Activated CD4-positive, alpha-beta T cell treated with anti-CD3 and anti-CD28 coated beads, Interleukin-2, amount 10 ng/mL, durations not matched to agents 7 days and 5 days (primary cell): ENCODE results near the gene NUP210L. TPM values are rescaled to one million over a fixed set of nuclear protein-coding genes. Genes with fewer than 3 reads are reported as not detected.
"Not testable (repeated sequence)": the region's sequence is repeated elsewhere in the genome, so short reads cannot be mapped to it uniquely, and the experiment has no call there.

ENCODE experiments used
- CTCF ChIA-PET: fragments of 350-600 bp; sonication (Branson Sonifier 250); formaldehyde crosslinking; loops from one replicate; lab custom pipeline; 2021; ENCODE audit warnings: antibody characterized with exemption; lab: Charles Lee
- POLR2A ChIA-PET: fragments of 350-600 bp; sonication (Branson Sonifier 250); formaldehyde crosslinking; loops from one replicate; lab custom pipeline; 2021; ENCODE audit warnings: antibody characterized with exemption; lab: Charles Lee
- DNase-seq: peaks from one replicate; pipeline ENCODE4 v3.0.0-alpha.2; 2020
- H3K27ac Mint-ChIP-seq: one replicate; pipeline ENCODE4 v1.8.0; 2021; ENCODE audit warnings: mild to moderate bottlenecking, moderate library complexity, mixed read lengths
- H3K27me3 Mint-ChIP-seq: one replicate; pipeline ENCODE4 v1.8.0; 2021; ENCODE audit warnings: mixed read lengths
- H3K36me3 Mint-ChIP-seq: one replicate; pipeline ENCODE4 v1.8.0; 2021; ENCODE audit warnings: low read depth, mixed read lengths
- H3K4me1 Mint-ChIP-seq: one replicate; pipeline ENCODE4 v1.8.0; 2021; ENCODE audit warnings: mixed read lengths
- H3K4me3 Mint-ChIP-seq: one replicate; pipeline ENCODE4 v1.8.0; 2021; ENCODE audit warnings: mild to moderate bottlenecking, moderate library complexity, mixed read lengths
- H3K9me3 Mint-ChIP-seq: one replicate; pipeline ENCODE4 v1.8.0; 2021; ENCODE audit warnings: mixed read lengths
- total RNA-seq, 2 experiments: library from RNA; stranded (reverse); gene quantifications; one replicate each; pipeline ENCODE4 v1.2.3, GENCODE V29; 2021

NUP210L gene
- total RNA-seq, 2 experiments from 2014 or later = 0.04 to 0.12 TPM

- Mint-ChIP-seq H3K36me3 (peaks cover 94% of the 10 kb centered on the region), H3K9me3 (peaks cover 17% of the 10 kb centered on the region), H3K27me3 (no peaks in the 10 kb centered on the region), H3K4me1 (peaks cover 85% of the 10 kb centered on the region), H3K27ac (peak overlapping the region; percentile 96), H3K4me3 (peak overlapping the region; percentile 70)
- no peak for DNase-seq
- ChIA-PET CTCF (interaction anchor here (0.6 to 2.9 kb wide), 4 partner anchors 14 to 261 kb away, joined by 3 to 8 read pairs (median 4); no protein-coding TSS in a partner anchor), POLR2A (interaction anchor here (1.1 kb wide), 1 partner anchor 169 kb away, joined by 4 read pairs; no protein-coding TSS in a partner anchor)
These were observed 4.7 kb upstream of the NUP210L start for GRCh38 chr1:154159554-154159953.

- Mint-ChIP-seq H3K4me3 (peak overlapping the region; percentile 70), H3K4me1 (peaks cover 86% of the 10 kb centered on the region), H3K36me3 (peaks cover 94% of the 10 kb centered on the region), H3K27me3 (no peaks in the 10 kb centered on the region), H3K9me3 (peaks cover 14% of the 10 kb centered on the region), H3K27ac (peak overlapping the region; percentile 96)
- no peak for DNase-seq
- ChIA-PET CTCF (interaction anchor here (0.6 to 2.9 kb wide), 7 partner anchors 8 to 260 kb away, joined by 3 to 8 read pairs (median 3); no protein-coding TSS in a partner anchor), POLR2A (interaction anchor here (0.7 to 1.4 kb wide), 3 partner anchors 23 to 362 kb away, joined by 3 to 7 read pairs (median 3); no protein-coding TSS in a partner anchor)
These were observed 3.6 kb upstream of the NUP210L start for GRCh38 chr1:154158307-154159125.

- peaks cover 79% of the 10 kb centered on the region for H3K4me1 Mint-ChIP-seq
These were observed 2.8 kb upstream of the NUP210L start for GRCh38 chr1:154157520-154158306.

GRCh38 chr1:154155251-154155650, 378 bp upstream of the NUP210L start:
- no peak for DNase-seq
- peaks cover 67% of the 10 kb centered on the region for H3K36me3 Mint-ChIP-seq
- CTCF ChIA-PET = interaction anchor here (0.7 to 1.4 kb wide), 2 partner anchors 18 to 22 kb away, joined by 3 read pairs; no protein-coding TSS in a partner anchor
- H3K4me1 Mint-ChIP-seq = peaks cover 62% of the 10 kb centered on the region
- POLR2A ChIA-PET = no interaction called here
- H3K27me3 Mint-ChIP-seq = no peaks in the 10 kb centered on the region
- peaks cover 11% of the 10 kb centered on the region for H3K9me3 Mint-ChIP-seq
- H3K4me3 Mint-ChIP-seq = no peak overlapping the region
- peak overlapping the region; percentile 80 for H3K27ac Mint-ChIP-seq

More at GRCh38 chr1:154157520-154158306, 2.8 kb upstream of the NUP210L start:
- POLR2A ChIA-PET = interaction anchor here (0.7 to 1.4 kb wide), 4 partner anchors 21 to 363 kb away, joined by 3 to 7 read pairs (median 4); no protein-coding TSS in a partner anchor
- DNase-seq = peak; percentile 90
- peak overlapping the region; percentile 96 for H3K27ac Mint-ChIP-seq
- peaks cover 14% of the 10 kb centered on the region for H3K9me3 Mint-ChIP-seq
- H3K27me3 Mint-ChIP-seq = no peaks in the 10 kb centered on the region
- peak overlapping the region; percentile 70 for H3K4me3 Mint-ChIP-seq
- CTCF ChIA-PET = interaction anchor here (0.6 to 2.9 kb wide), 8 partner anchors 8 to 167 kb away, joined by 3 to 8 read pairs (median 4); no protein-coding TSS in a partner anchor
- peaks cover 86% of the 10 kb centered on the region for H3K36me3 Mint-ChIP-seq

- Mint-ChIP-seq H3K4me1 (peaks cover 51% of the 10 kb centered on the region), H3K9me3 (peaks cover 3% of the 10 kb centered on the region), H3K27me3 (no peaks in the 10 kb centered on the region), H3K36me3 (peaks cover 55% of the 10 kb centered on the region), H3K4me3 (no peak overlapping the region), H3K27ac (peak overlapping the region; percentile 42)
- CTCF ChIA-PET = no interaction called here
- no peak for DNase-seq
- POLR2A ChIA-PET = no interaction called here
These were observed 820 bp downstream of the NUP210L start for GRCh38 chr1:154154053-154154452.

DNA sequence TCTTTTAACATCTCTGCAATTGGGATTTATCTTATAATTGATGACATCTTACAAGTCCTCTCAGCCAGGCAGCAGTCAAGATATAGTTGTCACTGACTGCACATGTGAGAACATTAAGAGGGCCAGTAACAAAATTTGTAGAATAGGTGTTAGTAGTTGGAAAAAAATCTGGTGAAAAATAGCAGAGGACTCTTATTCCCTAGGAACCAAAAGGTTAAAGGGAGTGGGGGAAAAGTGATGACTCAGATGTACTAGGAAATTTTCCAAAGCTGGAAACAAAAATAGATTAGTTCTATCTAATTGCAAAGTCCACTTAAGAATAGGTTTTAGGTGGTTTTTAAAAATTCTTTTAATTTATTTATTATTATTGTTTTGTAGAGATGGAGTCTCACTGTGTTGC, 3.6 kb downstream of the NUP210L start:
- H3K27ac Mint-ChIP-seq = no peak overlapping the region
- H3K27me3 Mint-ChIP-seq = no peaks in the 10 kb centered on the region
- H3K4me3 Mint-ChIP-seq = no peak overlapping the region
- H3K4me1 Mint-ChIP-seq = peaks cover 30% of the 10 kb centered on the region
- CTCF ChIA-PET = no interaction called here
- DNase-seq = no peak
- H3K9me3 Mint-ChIP-seq = no peaks in the 10 kb centered on the region
- H3K36me3 Mint-ChIP-seq = peaks cover 30% of the 10 kb centered on the region
- POLR2A ChIA-PET = no interaction called here

- peaks cover 7% of the 10 kb centered on the region for H3K4me1 Mint-ChIP-seq
- POLR2A ChIA-PET = interaction anchor here (0.6 kb wide), 1 partner anchor 11 kb away, joined by 3 read pairs; no protein-coding TSS in a partner anchor
- H3K27me3 Mint-ChIP-seq = no peaks in the 10 kb centered on the region
- CTCF ChIA-PET = interaction anchor here (0.6 kb wide), 1 partner anchor 251 kb away, joined by 3 read pairs; no protein-coding TSS in a partner anchor
- no peak overlapping the region for H3K4me3 Mint-ChIP-seq
- no peaks in the 10 kb centered on the region for H3K9me3 Mint-ChIP-seq
- DNase-seq = no peak
- no peak overlapping the region for H3K27ac Mint-ChIP-seq
- peaks cover 8% of the 10 kb centered on the region for H3K36me3 Mint-ChIP-seq
These were observed 6.1 kb downstream of the NUP210L start for GRCh38 chr1:154148807-154149206.

DNA sequence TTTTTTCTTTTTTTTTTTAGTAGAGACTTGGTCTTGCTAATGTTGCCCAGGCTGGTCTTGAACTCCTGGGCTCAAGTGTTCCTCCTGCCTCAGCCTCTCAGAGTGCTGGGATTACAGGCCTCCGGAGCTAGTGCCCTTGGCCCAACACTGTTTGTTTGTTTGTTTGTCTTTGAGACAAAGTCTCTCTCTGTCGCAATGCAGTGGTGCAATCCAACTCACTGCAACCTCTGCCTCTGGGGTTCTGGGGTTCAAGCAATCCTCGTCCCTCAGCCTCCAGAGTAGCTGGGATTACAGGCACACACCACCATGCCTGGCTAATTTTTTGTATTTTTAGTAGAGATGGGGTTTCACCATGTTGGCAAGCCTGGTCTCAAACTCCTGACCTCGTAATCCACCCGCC, 7.4 kb downstream of the NUP210L start:
- H3K27ac Mint-ChIP-seq, POLR2A ChIA-PET, H3K9me3 Mint-ChIP-seq, H3K27me3 Mint-ChIP-seq, H3K4me1 Mint-ChIP-seq, H3K4me3 Mint-ChIP-seq, H3K36me3 Mint-ChIP-seq, DNase-seq: not testable (repeated sequence)
- CTCF ChIA-PET = interaction anchor here (0.6 to 0.7 kb wide), 2 partner anchors 18 to 109 kb away, joined by 3 read pairs; no protein-coding TSS in a partner anchor

DNA sequence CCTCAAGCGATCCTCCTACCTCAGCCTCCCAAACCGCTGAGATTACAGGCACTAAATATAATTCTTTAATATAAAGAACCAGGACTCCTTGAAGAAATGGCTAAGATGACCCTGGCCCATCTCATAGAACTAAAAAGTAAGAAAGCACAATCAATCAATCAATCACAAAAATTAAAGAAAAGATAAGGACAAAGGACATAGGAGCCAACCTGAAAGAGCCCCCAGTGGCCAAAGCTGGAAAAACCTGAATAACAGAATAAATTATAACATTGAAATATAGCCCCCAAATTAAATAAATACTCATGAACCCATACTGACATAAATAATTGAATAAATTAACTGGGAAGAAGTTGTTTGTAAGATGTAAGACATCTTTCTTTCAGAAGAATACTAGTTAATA, 8.9 kb downstream of the NUP210L start:
- DNase-seq = no peak
- H3K27ac Mint-ChIP-seq = no peak overlapping the region
- peaks cover 3% of the 10 kb centered on the region for H3K36me3 Mint-ChIP-seq
- peaks cover 5% of the 10 kb centered on the region for H3K4me1 Mint-ChIP-seq
- no peaks in the 10 kb centered on the region for H3K27me3 Mint-ChIP-seq
- CTCF ChIA-PET = interaction anchor here (1.0 to 1.8 kb wide), 2 partner anchors 32 to 126 kb away, joined by 3 to 5 read pairs; partner anchors contain the start of gene HAX1
- H3K9me3 Mint-ChIP-seq = no peaks in the 10 kb centered on the region
- H3K4me3 Mint-ChIP-seq = no peak overlapping the region
- POLR2A ChIA-PET = no interaction called here

GRCh38 chr1:154142358-154142757, 12.5 kb downstream of the NUP210L start:
- H3K4me3 Mint-ChIP-seq = no peak overlapping the region
- POLR2A ChIA-PET = no interaction called here
- H3K27me3 Mint-ChIP-seq = no peaks in the 10 kb centered on the region
- no peaks in the 10 kb centered on the region for H3K36me3 Mint-ChIP-seq
- no peaks in the 10 kb centered on the region for H3K9me3 Mint-ChIP-seq
- DNase-seq = no peak
- CTCF ChIA-PET = interaction anchor here (0.6 kb wide), 1 partner anchor 103 kb away, joined by 3 read pairs; no protein-coding TSS in a partner anchor
- no peak overlapping the region for H3K27ac Mint-ChIP-seq
- H3K4me1 Mint-ChIP-seq = no peaks in the 10 kb centered on the region

DNA sequence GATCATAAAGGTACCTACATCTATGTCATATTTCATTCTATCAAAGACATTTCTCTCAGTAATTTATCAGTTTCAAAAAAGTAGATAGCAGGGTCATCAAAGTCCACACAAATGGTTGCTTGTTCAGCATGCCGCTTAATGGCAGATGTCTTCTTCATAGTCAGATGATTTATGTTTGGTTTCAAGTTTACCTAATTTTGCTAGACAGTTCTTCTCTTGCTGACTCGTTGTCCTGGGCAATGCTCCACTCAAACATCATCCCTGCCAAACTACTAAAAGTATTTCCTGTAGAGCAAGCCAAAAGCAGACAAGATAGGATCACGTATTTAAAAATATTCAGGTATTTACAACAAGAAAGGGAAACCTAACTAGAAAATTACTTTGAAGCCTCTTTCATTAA, 13.6 kb downstream of the NUP210L start:
- Mint-ChIP-seq H3K4me1 (no peaks in the 10 kb centered on the region), H3K27me3 (no peaks in the 10 kb centered on the region), H3K36me3 (no peaks in the 10 kb centered on the region), H3K9me3 (no peaks in the 10 kb centered on the region), H3K27ac (no peak overlapping the region), H3K4me3 (no peak overlapping the region)
- no peak for DNase-seq
- POLR2A ChIA-PET = no interaction called here
- CTCF ChIA-PET = no interaction called here

DNA sequence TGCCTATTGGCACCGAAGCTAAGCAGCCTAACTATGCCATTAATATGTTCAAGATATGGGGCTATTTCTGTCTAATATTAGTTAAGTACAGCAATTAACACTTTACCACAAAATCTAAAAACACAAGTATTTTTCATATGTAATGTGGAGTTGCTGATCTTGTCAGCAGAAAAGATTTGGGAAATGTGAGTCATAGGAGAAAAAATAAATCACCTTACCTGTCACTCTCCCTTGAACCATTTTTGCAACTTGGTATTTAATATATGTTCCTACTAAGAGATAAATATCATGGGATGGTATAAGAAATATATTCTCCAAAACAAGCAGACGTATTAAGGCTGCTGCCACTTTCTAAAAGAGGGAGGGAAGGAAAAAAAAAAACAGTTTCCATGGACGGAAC, 17.0 kb downstream of the NUP210L start:
- Mint-ChIP-seq H3K4me3 (no peak overlapping the region), H3K27ac (no peak overlapping the region), H3K4me1 (no peaks in the 10 kb centered on the region), H3K27me3 (no peaks in the 10 kb centered on the region), H3K9me3 (no peaks in the 10 kb centered on the region), H3K36me3 (no peaks in the 10 kb centered on the region)
- no peak for DNase-seq
- POLR2A ChIA-PET = interaction anchor here (0.6 kb wide), 1 partner anchor 11 kb away, joined by 3 read pairs; no protein-coding TSS in a partner anchor
- CTCF ChIA-PET = no interaction called here
